Epithelial cell of proximal tubule (primary cell): ENCODE measurements around the gene TPPP2. TPM values are rescaled to one million over a fixed set of nuclear protein-coding genes. Genes with fewer than 3 reads are reported as not detected.

Experiments used
- DNase-seq: peaks from one replicate; pipeline ENCODE4 v3.0.0-alpha.2; 2011; ENCODE audit warnings: low read depth
- H3K4me3 ChIP-seq: 2 replicates; pipeline ENCODE4 v1.5.1; 2011; ENCODE audit warnings: low read depth, mild to moderate bottlenecking, low read length
- CTCF ChIP-seq: conservative IDR thresholded peaks from 2 replicates; pipeline ENCODE4 v1.5.1; 2012; ENCODE audit warnings: low read depth, mild to moderate bottlenecking, low read length
- total RNA-seq: library from RNA; depleted of rRNA; stranded (reverse); fragments of >200 nt; gene quantifications from 2 replicates; pipeline ENCODE4 v1.2.3, GENCODE V29; 2015

The TPPP2 gene
- total RNA-seq, 1 donor from 2014 or later = not detected

GRCh38 chr14:21016413-21017190 lies 13.4 kb upstream of the TPPP2 start:
- DNase-seq = no peak
- no peak for TF ChIP-seq CTCF
- H3K4me3 ChIP-seq = no peak overlapping the region

- no peak overlapping the region for H3K4me3 ChIP-seq
- no peak for DNase-seq
- no peak for TF ChIP-seq CTCF
Measured at GRCh38 chr14:21017528-21018245, 12.3 kb upstream of the TPPP2 start.

GRCh38 chr14:21018286-21018685 lies 11.7 kb upstream of the TPPP2 start:
- TF ChIP-seq CTCF = no peak
- no peak overlapping the region for H3K4me3 ChIP-seq
- no peak for DNase-seq

GRCh38 chr14:21018781-21019180 lies 11.2 kb upstream of the TPPP2 start:
- no peak for TF ChIP-seq CTCF
- DNase-seq = no peak
- no peak overlapping the region for H3K4me3 ChIP-seq

- no peak for TF ChIP-seq CTCF
- H3K4me3 ChIP-seq = no peak overlapping the region
- no peak for DNase-seq
Measured at GRCh38 chr14:21019366-21019765, 10.7 kb upstream of the TPPP2 start.

GRCh38 chr14:21020977-21021545 lies 9.0 kb upstream of the TPPP2 start:
- no peak for DNase-seq
- no peak for TF ChIP-seq CTCF
- no peak overlapping the region for H3K4me3 ChIP-seq

GRCh38 chr14:21022686-21023085 lies 7.3 kb upstream of the TPPP2 start:
- no peak for TF ChIP-seq CTCF
- H3K4me3 ChIP-seq = no peak overlapping the region
- no peak for DNase-seq
